ENCODE measurements around the gene FATE1. TPM values are rescaled to one million over a fixed set of nuclear protein-coding genes. Genes with fewer than 3 reads are reported as not detected.

Gene FATE1
- total and polyA plus RNA-seq, 2 of the 8 experiments (the other 6 are each of a cell fraction or from before 2014, with no cell fraction given) = 0.12 TPM; not detected in 1

GRCh38 chrX:151729056-151729725, 13.4 kb downstream of the FATE1 start:
- Histone ChIP-seq H3K4ac (replicated peaks; ENCODE audit: insufficient read length, low read depth, low read length) (no peak overlapping the region), H3K79me2 (ENCODE audit: control insufficient read depth in 1 of 2, insufficient read depth in 2 of 2, low read length in 2 of 2) (no peaks in the 10 kb centered on the region), H2AK5ac (ENCODE audit: low read depth, low read length) (no peak overlapping the region), H3K27ac (ENCODE audit: low read depth, low read length) (no peak overlapping the region), H3K18ac (ENCODE audit: extremely low read depth, low read length) (no peak overlapping the region), H3K9ac (replicated peaks in 1 of 4; ENCODE audit: extremely low read depth in 1 of 4, low read depth in 3 of 4, low read length in 3 of 4) (no peak overlapping the region), H4K20me1 (replicated peaks in 1 of 2; ENCODE audit: control insufficient read depth in 1 of 2, insufficient read depth in 2 of 2, low read length in 2 of 2) (no peaks in the 10 kb centered on the region), H3K79me1 (ENCODE audit: low read depth, low read length) (no peaks in the 10 kb centered on the region), H2AFZ (ENCODE audit: low read length) (no peak overlapping the region), H3K27me3 (replicated peaks in 1 of 4; ENCODE audit: control insufficient read depth in 3 of 4, extremely low read depth in 1 of 4, insufficient read depth in 3 of 4, low read length in 3 of 4) (no peaks in the 10 kb centered on the region), H4K91ac (replicated peaks; ENCODE audit: insufficient read length, low read length) (no peak overlapping the region), H2BK20ac (ENCODE audit: low read length) (no peak overlapping the region), H4K8ac (ENCODE audit: extremely low read depth, insufficient read depth, low read length) (no peak overlapping the region), H3K4me2 (ENCODE audit: insufficient read depth in 1 of 2, low read depth in 2 of 2, low read length in 2 of 2) (no peak overlapping the region), H3K4me3 (ENCODE audit: extremely low read depth in 1 of 4, insufficient read depth in 2 of 4, low read depth in 3 of 4, low read length in 4 of 4) (no peak overlapping the region), H2BK15ac (ENCODE audit: low read length) (no peak overlapping the region), H3K9me3 (ENCODE audit: insufficient read depth in 2 of 2, low read depth in 1 of 2, low read length in 1 of 2) (no peaks in the 10 kb centered on the region), H3K23me2 (ENCODE audit: low read depth, low read length) (no peaks in the 10 kb centered on the region), H2BK12ac (ENCODE audit: low read depth, low read length) (no peak overlapping the region), H3K56ac (replicated peaks; ENCODE audit: insufficient read length, low read depth, low read length) (no peak overlapping the region), H3K36me3 (ENCODE audit: control insufficient read depth in 2 of 4, insufficient read depth in 4 of 4, low read length in 3 of 4) (no peaks in the 10 kb centered on the region), H3K14ac (ENCODE audit: insufficient read length) (no peak overlapping the region), H4K5ac (ENCODE audit: insufficient read length, low read depth, low read length) (no peak overlapping the region), H3K4me1 (replicated peaks in 1 of 4; ENCODE audit: control insufficient read depth in 3 of 4, insufficient read depth in 4 of 4, low read length in 3 of 4) (no peaks in the 10 kb centered on the region), H2BK5ac (ENCODE audit: low read depth, low read length) (no peak overlapping the region), H2BK120ac (replicated peaks; ENCODE audit: low read depth, low read length) (no peak overlapping the region), H3K23ac (ENCODE audit: insufficient read length) (no peak overlapping the region)
- DNase-seq (ENCODE audit: low read depth in 1 of 2, low spot score in 2 of 2) (no peak), FAIRE-seq (no peak)
- TF ChIP-seq TAF1 (IDR thresholded peaks at IDR 0.05; ENCODE audit: low read depth, low read length) = no peak
- no peak for TF ChIP-seq CHD1 (IDR thresholded peaks at IDR 0.05; ENCODE audit: low read depth, low read length)
- no peak for TF ChIP-seq CEBPB (IDR thresholded peaks at IDR 0.05; ENCODE audit: low read depth, low read length)
- TF ChIP-seq BCL11A (IDR thresholded peaks at IDR 0.05; ENCODE audit: low read depth in 2 of 2, low read length in 2 of 2) = no peak
- TF ChIP-seq SP2 (IDR thresholded peaks at IDR 0.05; ENCODE audit: low read length) = no peak
- no peak for TF ChIP-seq EGR1 (IDR thresholded peaks at IDR 0.05; ENCODE audit: borderline replicate concordance, low read depth, low read length)
- no peak for TF ChIP-seq E2F6 (IDR thresholded peaks at IDR 0.05)
- no peak for TF ChIP-seq EZH2 (IDR thresholded peaks at IDR 0.05; ENCODE audit: low read depth, low read length, severe bottlenecking)
- TF ChIP-seq KDM1A (IDR thresholded peaks at IDR 0.05; ENCODE audit: borderline replicate concordance, low read length) = no peak
- no peak for TF ChIP-seq FOSL1 (IDR thresholded peaks at IDR 0.05; ENCODE audit: insufficient read depth, low read depth, low read length)
- no peak for TF ChIP-seq TCF12 (IDR thresholded peaks at IDR 0.05; ENCODE audit: low read depth, low read length)
- ChIA-PET POLR2A (ENCODE audit: partially characterized antibody) (no interaction called here), CTCF (ENCODE audit: partially characterized antibody) (interaction anchor here (1.2 to 1.5 kb wide), 3 partner anchors 17 to 903 kb away, joined by 3 read pairs; no protein-coding TSS in a partner anchor)
- WGBS, 2 experiments (ENCODE audit: extremely low coverage in 1 of 2, insufficient coverage in 1 of 2, insufficient read length in 1 of 2, insufficient replicate concordance in 2 of 2, low coverage in 1 of 2, low lambda C conversion rate in 2 of 2, missing lambda C conversion rate in 1 of 2) = 100% methylated on average over 2 of the region's 4 CpGs; no CpG with 5 or more reads in 1 of the 2 experiments

Measured in H1 (cell line).